Measurements from ENCODE around the gene TMEM108.

Gene TMEM108

DNA sequence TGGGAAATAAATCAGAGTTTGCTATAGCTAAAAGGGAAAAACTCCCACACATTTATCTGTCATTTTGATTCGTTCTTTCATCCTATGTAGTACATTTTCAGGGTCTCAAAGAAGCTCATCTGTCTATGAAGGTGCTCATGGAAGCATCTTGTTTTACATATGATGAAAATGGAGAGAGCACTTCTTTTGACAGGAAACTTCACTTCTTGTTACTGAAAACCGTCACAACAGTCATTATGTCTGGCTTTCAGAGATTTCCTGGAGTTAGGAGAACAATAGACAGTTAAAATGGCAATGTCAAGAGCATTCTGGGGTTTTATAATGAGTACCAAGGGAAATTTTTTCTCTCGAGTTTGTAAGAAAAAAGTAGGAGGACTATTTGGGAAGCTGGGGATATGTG, 83.3 kb downstream of the TMEM108 start:
- no peak for DNase-seq

DNA sequence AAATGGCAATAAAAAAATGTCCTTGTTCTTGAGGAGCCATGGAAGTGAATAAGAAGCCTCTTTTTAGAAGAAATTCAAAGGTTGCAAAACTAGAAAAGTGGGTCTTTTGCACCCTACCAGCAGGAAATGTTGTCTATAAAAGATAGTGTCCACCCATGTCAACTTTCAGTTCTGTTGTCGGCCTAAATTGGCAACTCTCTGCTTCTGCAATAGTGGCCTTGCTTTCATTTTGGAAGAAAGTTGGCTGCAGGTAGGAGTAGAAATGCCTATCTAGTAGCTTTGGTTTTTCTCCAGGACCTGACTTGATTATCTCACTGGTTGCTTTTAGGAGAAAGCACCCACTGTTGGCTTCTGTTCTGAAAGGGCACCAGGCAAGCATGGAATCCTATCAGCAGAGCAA, 85.4 kb downstream of the TMEM108 start:
- no peak for DNase-seq

DNA sequence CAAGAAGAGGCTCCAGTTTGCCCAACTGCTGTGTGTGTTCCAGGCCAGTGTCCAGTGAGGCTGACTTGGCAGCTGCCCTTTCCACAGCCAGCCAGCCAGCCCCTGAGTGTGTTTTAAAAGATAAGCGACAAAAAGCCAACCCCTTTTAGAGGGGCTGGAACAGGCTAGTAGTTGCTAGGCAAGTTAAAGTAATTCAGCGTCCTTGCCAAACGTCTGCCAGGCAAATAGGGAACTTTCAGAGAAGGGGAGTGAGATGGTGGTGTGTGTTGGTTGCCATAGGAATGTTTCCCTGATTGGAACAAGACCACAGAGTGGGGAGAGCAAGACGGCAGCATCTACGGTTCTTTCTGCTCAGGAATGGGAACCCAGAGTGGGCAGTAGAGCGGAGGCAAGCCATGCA, 86.3 kb downstream of the TMEM108 start:
- no peak for DNase-seq

DNA sequence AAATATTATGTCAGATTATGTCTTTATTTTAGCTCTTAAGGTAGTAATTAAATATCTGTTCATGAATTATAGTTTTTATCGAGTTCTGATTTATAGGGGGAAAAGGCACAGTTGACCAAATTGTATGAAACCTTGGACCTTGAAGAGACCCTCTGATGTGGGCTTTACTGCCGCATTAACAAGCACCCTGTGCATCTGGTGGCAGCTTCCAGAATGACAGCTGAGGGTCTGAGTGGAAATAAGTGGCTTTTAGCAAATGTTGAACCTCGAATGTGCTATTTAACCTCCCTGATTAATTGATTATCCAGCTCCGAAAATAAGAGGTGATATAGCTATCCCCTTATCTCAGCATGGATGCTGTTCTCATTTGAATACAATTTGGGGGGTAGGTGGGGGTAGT, 87.0 kb downstream of the TMEM108 start:
- no peak for DNase-seq

DNA sequence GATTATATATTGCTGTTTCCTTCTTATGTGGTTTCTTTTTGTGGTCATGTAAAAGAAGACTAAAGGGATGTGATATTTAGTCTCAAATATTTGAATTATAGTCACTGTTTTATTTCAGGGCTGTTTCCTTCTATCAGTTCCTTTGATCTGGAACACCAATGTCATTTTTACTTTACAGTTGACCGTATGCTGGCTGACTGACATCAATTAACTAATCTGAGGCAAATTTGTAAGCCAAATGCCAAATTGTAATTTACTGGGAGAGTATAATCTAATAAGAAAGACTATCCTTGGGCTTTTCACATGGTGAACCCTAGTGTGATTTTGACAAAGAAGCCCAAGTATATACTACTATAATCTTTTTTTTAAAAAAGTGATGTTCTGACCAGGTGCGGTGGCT, 87.6 kb downstream of the TMEM108 start:
- DNase-seq: no peak

DNA sequence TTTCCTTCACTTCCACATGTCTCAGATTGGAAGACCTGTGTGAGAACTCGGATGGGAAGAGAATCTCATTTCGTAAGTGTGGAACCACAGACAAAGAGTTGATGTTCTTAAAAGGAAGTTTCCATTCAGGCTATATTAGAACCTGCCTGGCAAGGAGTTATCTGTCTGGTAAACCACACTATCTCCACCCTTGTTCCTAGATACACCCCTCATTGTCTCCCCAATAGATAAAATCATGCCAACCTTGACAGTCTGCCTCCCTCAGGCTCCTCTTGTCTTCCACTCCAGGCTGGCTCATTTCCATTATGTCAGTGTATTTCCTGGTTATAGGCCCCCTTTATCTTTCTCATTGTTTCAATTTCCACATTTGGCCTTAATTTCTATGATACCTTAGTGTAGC, 89.2 kb downstream of the TMEM108 start:
- DNase-seq: no peak

DNA sequence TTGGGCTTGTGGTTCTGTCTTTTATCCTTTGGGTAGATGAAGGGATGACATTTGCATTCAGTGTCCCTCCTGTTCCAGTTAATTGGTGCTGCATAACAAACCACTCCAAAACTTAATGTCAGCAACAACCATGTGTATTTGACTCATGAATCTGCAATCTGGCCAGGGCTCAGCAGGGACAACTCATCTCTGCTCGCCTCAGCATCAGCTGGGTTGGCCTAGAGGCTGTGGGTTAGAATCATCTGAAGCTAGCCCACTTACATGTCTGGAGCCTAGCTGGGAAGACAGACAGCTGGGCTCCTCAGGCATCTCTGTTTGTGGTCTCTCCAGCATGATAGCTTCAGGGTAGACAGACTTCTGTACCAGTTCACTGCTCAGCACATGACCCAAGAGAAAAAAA, 92.0 kb downstream of the TMEM108 start:
- DNase-seq: no peak

DNA sequence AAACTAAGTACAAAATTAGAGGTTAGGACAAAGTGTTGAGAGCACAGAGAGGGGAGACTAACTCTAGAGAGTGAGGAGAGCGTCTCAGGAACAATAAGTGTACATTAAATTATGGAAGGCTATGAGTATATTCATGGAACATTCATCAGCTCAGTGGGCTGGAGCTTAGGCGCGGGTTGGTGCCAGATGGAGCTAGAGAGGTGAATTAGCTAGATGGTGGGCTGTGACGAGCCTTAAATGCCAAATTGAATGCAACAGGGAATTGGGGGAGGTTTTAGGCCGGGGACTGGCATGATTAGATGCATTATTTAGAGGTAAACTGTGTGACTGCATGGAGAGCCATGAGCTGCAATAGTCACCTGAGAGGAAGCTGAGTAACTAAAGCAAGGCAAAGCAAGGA, 97.1 kb downstream of the TMEM108 start:
- DNase-seq: no peak

DNA sequence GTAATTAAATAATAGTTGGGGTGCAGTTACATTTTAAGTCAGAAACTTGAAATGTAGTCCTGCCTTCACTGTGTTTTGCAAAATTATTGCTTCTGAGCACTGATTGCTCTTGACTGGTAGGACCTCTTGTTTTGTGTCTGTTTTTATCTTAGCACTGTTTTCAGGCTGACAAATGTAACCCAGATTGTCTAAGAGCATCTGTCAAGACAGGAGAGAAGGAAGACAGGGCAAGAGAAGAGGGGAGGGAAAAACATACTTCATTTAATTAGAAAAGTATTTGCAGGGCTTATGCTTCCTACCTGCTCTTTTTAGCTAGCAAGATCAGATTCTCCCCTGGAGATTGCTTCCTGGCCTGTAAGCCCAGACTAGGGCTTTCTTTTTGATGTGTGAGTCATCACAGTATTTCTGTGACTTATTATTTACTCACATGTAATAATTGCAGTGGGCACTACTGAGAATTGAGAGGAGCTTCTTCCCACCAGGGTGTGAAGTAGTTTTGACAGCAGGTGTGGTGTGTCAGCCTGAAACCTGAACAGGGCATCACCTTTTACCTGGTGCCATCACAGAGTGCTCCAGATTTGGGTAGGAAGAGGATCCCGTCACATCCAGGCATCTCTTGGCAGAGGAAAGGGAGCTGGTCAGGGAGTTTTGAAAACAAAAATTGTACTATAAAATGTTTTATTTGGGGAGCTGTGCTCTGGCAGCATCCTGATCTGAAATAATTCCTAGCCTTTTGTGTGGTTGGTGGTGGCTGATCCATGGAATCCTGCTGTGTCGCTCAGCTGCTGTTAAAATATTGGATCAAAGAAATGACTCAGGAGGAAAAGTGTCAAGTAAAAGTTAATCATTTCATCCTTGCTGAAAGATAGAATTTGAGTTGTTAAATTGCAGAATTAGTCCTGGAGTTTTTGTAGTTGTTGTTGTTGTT, 98.2 kb downstream of the TMEM108 start:
- no peak for DNase-seq

DNA sequence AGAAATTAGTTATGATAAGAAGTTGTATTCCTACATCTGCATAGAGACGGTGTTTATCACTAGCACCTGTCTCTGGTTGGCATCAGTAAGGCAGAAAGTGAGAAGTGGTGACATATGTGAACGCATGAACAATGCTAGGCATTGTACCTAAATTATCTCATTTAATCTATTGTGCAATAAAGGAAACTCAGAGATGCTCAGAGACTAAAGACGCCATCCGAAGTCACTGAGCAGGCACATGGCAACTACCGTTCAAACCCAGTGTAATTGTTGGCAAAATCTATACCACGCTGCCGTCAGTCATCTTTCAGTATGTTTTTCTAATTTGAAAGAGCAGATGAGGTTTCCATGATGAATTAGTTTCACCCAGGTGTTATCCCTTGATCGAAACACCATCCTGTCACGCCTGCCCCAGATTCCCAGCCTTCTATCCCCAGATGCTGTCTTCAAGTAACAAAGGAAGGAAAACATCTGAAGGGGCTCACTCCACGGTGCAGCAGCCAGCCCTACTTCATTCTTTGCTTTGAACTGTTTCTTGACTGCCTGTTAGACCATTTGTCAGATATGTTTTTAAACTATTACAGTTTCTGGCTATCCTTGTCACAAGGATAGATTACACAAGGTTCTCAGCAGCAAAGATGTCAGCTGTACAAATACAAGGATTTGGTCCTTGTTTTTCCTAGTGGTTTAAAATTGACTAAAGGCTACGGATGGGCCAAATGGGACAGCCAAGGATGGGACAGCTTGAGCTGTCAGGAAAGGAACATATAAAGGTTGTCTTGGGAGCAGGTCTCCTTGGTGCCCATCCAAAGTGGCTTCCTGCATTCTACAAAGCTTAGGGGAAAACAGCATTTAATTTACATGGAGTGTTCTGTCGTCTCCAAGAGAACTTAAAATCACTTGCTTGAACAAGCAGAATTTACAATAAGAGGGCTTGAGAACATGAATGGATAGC, 99.1 kb downstream of the TMEM108 start:
- no peak for DNase-seq

DNA sequence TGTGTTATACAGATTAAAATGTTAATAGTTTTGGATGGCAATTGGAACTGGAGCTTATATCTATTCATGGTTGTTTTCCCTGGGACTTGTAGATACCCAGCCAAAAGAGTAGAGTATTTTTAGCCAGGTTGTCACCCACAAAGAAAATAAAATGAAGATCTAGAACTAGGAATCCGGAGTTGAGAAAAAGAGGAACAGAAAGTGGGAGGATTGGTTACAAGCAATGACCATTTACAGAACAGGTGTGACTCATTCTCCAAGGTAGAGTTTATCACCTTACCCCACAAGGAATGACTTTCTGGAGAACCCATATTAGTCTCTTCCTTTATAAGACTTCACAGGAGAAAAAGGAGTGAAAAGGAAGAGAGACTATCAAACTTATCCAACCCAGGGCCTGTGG, 99.8 kb downstream of the TMEM108 start:
- DNase-seq: no peak

DNA sequence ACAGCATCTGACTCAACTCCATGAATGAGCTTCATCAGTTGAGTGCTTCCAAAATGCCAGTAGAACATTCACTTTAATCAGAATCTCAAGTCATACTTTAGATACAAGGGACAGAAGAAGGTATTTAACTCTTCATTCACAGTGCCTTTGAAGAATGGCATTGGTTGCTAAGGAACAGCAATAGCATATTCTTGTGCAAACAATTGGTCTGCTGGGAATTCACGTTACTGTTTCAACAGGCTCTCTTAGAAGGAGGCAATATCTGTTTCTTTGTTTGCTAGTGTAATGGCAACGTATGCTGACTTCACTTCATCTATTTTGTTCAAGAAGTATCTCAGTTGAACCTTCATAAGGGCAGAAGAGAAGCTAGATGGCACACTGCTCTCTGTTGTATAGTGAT, 113.9 kb downstream of the TMEM108 start:
- DNase-seq: no peak

DNA sequence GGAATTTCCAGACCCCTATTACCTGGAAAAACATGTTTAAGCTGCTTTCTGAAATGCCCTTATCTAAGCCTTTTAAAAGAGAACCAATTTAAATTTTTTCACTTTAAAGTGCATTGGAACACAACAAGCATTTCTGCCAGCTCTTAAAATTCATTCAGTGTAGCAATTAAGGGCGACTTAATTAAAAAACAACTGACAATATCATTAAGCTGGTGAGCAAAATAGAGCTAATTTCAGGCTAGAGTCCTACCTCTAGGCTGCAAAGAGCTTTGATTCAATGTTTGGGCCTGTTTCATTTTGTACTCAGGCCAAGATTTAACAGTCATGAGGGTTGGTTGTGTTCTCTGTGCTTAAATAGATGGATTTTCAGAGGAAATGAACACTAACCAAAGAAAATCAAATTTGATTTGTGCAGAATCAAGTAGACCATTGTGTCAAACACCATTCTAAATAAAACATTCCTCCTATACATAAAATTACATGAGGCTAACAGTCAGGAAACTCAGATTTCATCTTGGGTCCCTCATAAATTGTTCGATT, 114.6 kb downstream of the TMEM108 start:
- no peak for DNase-seq

DNA sequence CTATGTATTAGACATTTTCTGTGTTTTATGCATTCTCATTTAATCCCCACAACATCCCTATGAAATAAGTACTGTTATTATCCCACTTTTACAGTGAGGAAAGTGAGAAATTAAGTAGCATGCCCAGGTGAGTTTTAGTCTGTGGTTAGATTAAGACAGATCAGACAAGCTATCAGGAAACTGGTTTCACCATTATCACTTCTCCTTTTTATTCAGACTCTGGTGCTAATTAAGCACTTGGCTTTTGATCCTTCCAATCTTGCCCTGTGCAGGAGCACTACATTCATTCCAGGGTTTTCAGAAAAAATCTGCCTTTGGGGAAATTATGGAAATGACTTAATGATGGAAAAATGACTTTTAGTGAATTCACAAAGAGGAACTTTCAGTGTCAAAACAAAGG, 115.2 kb downstream of the TMEM108 start:
- DNase-seq: no peak

DNA sequence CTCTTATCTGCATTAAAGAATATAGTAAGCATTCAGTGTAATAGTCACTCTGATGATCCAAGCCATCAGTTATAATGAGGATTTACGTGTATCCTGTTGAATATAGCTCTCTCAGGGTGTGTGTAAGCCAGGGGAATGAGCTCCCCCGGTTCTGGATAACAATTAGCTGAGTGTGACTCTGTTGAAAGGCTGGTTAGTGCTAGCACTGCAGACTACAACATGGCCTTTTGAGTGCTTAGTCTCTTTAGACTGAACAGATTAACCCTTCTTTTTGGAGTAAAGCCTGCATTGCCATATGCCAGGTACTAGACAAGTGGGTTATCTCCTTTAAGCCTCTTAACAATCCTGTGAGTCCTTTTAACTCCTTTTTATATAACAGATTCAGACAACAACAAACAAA, 119.5 kb downstream of the TMEM108 start:
- no peak for DNase-seq

DNA sequence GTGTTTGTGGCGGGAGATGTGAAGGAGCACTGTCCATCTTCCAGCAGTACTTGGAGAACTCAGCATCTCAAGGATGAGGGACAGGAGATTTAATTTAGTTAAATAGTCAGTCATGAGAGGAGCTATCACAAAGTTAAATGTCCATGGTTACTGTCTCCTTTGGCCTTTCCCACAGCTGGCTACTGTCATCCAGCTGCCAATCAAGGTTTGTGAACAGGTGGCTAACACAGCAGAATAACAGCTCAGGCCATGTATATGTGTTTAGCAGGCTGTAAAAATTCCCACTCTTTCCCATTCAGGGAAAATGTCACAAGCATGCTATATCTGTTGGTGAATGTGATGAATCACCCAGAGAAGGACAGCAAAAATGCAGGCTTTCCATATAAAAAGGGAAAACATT, 120.5 kb downstream of the TMEM108 start:
- DNase-seq: no peak

DNA sequence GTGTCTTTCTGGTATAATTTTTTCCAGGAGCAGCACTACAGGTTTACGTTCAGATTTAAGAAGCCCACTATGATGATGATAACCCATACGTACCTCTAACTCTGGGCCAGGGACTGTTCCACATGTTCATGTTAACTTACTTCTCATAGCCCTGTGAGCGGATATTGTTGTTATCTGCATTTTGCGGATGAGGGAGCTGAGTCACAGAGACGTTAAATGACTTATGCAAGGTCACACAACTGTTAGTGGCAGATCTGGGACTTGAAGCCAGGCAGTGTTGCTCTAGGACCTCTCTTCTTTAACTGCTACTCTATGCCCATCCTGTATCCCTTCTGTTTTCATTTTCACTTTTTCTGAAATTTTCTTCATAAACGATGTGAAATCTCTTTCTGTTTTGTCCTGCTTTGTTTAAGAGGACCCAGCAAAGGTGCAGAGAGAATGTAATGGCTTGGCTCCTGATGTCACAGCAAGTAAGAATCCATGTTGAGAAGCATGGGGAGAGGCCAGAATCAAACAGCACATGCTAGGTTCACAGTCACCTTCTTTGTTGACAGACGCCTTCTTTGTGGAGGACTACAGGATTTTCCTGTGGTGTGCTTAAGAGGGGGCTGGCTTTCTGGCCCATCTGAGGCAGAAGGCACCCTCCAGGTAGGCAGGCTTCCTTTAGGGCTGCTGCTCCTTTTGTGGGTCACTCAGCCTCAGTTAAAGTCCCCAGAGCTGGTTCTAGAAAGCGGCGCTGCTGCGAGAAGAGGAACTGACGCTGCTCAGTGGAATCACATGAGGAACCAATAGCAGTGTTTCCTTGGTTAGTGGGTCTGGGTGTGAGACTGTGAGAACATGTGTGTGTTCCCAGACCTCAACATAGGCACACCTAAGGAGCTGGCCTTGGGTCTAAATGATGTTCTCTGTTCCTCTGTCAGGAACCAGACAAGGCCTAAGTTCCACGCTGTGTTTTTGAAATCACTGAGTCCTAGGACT, 121.6 kb downstream of the TMEM108 start:
- no peak for DNase-seq

DNA sequence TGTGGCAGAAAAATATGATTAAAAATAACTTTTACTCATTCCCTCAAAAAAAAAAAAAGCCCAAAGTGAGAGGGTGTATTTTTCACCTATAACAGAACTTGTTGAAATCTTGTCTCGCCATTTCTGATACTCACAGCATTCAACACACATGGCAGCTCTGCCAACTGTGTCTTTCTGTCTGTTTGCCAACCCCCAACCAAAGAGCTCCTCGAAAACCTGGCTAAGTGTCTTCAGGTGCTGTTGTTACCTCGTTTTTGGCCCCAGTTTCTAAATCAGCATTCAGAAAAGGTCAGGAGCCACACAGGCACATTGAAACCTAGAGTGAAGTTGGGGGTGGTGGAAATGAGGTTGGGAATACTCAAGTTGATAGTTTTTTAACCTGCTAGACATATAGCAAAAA, 123.5 kb downstream of the TMEM108 start:
- no peak for DNase-seq

DNA sequence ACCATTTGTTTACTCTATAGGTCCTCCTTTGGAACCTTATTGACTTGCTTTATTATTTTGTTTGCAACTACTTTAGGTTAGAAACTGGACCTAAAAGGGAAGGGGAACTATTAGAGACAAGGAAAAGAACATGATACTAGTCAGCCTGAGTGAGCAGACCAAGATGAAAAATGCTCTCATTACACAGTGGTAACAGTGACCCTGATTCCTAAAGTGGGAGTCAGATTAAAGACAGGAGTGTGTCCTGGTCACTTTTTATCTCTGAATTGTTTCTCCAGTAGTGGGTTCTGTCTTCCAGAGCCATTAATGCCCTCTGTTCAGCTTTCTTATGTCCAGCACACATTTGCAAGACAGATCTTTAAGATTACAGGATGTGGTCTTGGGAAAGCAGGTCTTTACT, 124.1 kb downstream of the TMEM108 start:
- no peak for DNase-seq

DNA sequence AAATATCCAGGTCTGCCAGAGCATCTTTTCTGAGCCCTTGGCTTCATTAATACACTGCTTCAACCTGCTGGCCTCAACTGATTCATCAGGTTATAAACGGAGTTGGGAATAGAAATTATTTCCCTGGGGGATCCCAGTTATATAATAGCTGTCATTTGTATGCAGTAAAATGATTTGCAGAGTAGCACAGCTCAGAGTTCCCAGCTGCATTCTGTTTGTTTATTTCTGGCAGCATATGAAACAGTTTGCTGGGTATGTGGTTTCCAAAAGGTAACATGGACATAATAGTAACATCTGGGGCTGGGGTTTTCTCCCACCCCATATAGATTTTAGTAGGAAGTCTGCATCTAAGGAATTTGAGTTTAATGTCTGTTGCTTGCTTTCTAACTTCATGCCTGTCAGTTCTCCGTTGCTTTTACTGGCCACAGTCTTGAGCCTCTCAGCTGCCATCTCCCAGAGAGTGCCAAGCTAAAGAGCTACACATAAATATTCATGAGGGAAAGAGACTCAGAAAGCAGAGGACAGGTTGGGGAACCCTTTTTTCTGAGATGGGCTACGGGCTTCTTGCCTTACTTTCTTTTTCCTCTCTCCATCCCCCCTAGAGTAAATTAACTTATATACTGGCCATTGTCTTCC, 124.6 kb downstream of the TMEM108 start:
- no peak for DNase-seq

DNA sequence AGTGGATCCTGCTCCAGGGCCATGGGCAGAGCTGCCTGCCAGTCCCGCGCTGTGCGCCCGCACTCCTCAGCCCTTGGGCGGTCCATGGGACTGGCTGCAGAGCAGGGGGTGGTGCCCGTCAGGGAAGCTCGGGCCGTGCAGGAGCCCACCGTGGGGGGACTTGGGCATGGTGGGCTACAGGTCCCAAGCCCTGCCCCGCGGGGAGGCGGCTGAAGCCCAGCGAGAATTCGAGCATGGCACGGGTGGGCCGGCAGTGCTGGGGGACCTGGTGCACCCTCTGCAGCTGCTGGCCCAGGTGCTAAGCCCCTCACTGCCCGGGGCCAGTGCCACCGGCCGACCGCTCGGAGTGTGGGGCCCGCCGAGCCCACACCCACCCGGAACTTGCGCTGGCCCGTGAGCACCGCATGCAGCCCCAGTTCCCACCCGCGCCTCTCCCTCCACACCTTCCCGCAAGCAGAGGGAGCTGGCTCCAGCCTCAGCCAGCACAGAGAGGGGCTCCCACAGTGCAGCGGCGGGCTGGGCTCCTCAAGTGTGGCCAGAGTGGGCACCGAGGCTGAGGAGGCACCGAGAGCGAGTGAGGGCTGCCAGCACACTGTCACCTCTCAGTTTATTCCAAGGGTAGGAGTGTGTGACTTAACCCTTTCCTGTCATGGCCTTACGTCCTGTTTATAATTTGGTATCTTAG, 129.3 kb downstream of the TMEM108 start:
- no peak for DNase-seq
